ENCODE data around the gene SMARCD3.

DNA sequence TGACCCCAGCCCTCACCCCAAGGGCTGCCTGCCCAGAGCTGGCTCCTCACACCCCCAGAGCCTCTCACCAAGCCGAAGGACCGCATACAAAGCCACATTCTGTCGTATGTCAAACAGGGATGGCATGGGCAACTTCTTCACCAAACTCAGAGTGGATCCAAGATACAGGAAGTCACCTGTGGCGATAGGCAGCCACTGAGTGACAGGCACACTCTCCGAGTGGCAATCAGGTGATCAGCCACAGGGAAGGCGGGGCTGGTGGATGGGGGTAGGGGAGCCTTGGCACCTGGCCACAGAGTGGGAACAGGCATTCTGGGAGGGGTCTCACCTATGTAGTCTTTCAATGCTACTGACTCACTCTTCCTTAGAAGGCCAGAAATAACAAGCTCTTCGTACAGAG is 54.3 kb downstream of the SMARCD3 start:
- TF ChIP-seq, protein P1, sequence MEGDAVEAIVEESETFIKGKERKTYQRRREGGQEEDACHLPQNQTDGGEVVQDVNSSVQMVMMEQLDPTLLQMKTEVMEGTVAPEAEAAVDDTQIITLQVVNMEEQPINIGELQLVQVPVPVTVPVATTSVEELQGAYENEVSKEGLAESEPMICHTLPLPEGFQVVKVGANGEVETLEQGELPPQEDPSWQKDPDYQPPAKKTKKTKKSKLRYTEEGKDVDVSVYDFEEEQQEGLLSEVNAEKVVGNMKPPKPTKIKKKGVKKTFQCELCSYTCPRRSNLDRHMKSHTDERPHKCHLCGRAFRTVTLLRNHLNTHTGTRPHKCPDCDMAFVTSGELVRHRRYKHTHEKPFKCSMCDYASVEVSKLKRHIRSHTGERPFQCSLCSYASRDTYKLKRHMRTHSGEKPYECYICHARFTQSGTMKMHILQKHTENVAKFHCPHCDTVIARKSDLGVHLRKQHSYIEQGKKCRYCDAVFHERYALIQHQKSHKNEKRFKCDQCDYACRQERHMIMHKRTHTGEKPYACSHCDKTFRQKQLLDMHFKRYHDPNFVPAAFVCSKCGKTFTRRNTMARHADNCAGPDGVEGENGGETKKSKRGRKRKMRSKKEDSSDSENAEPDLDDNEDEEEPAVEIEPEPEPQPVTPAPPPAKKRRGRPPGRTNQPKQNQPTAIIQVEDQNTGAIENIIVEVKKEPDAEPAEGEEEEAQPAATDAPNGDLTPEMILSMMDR (IDR thresholded peaks at IDR 0.05; ENCODE audit: low read depth, low read length, missing input control), result no peak
- TF ChIP-seq JUND (IDR thresholded peaks at IDR 0.05) (no peak), RAD21 (IDR thresholded peaks at IDR 0.05) (no peak), RXRA (IDR thresholded peaks at IDR 0.05) (no peak), TAF1 (conservative IDR thresholded peaks at IDR 0.05) (no peak), YY1 (IDR thresholded peaks at IDR 0.05) (no peak), HNF4A (conservative IDR thresholded peaks at IDR 0.05) (no peak), GABPA (IDR thresholded peaks at IDR 0.05 in 1 of 2, conservative IDR thresholded peaks at IDR 0.05 in 1 of 2) (no peak)
- TF ChIP-seq, protein P2, sequence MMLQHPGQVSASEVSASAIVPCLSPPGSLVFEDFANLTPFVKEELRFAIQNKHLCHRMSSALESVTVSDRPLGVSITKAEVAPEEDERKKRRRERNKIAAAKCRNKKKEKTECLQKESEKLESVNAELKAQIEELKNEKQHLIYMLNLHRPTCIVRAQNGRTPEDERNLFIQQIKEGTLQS (IDR thresholded peaks at IDR 0.05), result no peak
- TF ChIP-seq, protein P3, sequence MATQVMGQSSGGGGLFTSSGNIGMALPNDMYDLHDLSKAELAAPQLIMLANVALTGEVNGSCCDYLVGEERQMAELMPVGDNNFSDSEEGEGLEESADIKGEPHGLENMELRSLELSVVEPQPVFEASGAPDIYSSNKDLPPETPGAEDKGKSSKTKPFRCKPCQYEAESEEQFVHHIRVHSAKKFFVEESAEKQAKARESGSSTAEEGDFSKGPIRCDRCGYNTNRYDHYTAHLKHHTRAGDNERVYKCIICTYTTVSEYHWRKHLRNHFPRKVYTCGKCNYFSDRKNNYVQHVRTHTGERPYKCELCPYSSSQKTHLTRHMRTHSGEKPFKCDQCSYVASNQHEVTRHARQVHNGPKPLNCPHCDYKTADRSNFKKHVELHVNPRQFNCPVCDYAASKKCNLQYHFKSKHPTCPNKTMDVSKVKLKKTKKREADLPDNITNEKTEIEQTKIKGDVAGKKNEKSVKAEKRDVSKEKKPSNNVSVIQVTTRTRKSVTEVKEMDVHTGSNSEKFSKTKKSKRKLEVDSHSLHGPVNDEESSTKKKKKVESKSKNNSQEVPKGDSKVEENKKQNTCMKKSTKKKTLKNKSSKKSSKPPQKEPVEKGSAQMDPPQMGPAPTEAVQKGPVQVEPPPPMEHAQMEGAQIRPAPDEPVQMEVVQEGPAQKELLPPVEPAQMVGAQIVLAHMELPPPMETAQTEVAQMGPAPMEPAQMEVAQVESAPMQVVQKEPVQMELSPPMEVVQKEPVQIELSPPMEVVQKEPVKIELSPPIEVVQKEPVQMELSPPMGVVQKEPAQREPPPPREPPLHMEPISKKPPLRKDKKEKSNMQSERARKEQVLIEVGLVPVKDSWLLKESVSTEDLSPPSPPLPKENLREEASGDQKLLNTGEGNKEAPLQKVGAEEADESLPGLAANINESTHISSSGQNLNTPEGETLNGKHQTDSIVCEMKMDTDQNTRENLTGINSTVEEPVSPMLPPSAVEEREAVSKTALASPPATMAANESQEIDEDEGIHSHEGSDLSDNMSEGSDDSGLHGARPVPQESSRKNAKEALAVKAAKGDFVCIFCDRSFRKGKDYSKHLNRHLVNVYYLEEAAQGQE (IDR thresholded peaks at IDR 0.05), result no peak
- TF ChIP-seq, protein P4, sequence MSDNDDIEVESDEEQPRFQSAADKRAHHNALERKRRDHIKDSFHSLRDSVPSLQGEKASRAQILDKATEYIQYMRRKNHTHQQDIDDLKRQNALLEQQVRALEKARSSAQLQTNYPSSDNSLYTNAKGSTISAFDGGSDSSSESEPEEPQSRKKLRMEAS (IDR thresholded peaks at IDR 0.05), result no peak
- TF ChIP-seq, protein P5, sequence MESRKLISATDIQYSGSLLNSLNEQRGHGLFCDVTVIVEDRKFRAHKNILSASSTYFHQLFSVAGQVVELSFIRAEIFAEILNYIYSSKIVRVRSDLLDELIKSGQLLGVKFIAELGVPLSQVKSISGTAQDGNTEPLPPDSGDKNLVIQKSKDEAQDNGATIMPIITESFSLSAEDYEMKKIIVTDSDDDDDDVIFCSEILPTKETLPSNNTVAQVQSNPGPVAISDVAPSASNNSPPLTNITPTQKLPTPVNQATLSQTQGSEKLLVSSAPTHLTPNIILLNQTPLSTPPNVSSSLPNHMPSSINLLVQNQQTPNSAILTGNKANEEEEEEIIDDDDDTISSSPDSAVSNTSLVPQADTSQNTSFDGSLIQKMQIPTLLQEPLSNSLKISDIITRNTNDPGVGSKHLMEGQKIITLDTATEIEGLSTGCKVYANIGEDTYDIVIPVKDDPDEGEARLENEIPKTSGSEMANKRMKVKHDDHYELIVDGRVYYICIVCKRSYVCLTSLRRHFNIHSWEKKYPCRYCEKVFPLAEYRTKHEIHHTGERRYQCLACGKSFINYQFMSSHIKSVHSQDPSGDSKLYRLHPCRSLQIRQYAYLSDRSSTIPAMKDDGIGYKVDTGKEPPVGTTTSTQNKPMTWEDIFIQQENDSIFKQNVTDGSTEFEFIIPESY (IDR thresholded peaks at IDR 0.05), result no peak
